Measurements from ENCODE around the gene PAX7. TPM values are rescaled to one million over a fixed set of nuclear protein-coding genes. Genes with fewer than 3 reads are reported as not detected.

PAX7 gene
- total and polyA plus RNA-seq, 11 donors: not detected

DNA sequence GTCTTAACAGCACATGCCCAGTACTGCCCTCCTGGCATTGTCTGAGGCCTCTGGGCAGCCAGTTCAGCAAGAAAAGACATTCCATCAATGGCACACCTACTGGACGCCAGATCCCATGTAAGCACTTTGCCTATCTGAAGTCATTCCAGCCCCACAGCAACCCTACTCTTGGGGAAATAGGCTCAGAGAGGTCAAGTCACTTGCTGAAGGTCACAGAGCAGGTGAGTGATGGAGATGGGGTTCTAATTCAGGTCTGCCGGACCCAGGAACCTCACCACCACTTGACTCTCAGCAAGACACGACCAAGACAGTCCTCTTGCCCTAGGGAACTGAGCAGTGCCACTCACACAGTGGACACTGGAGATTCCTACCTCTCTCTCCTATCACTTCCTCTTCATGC lies 79.4 kb downstream of the PAX7 start:
- TF ChIP-seq CTCF (IDR thresholded peaks at IDR 0.05): no peak
- TF ChIP-seq POLR2A (IDR thresholded peaks at IDR 0.05): no peak
- H3K4me3 ChIP-seq: no peak overlapping the region
- intact Hi-C loops (cut with DNase I): no loop called here
- 45 to 74% (median 64%) methylated on average over 3 of the region's 3 CpGs for WGBS, 4 donors
- no peaks in the 10 kb centered on the region for H3K9me3 ChIP-seq
- peaks cover 0 to 73% (median 20%) of the 10 kb centered on the region in 9 donors for H3K27me3 ChIP-seq
- DNase-seq (no peak), ATAC-seq (no peak)
- no peaks in the 10 kb centered on the region for H3K4me1 ChIP-seq
- H3K36me3 ChIP-seq: no peaks in the 10 kb centered on the region
- H3K27ac ChIP-seq: no peak overlapping the region

DNA sequence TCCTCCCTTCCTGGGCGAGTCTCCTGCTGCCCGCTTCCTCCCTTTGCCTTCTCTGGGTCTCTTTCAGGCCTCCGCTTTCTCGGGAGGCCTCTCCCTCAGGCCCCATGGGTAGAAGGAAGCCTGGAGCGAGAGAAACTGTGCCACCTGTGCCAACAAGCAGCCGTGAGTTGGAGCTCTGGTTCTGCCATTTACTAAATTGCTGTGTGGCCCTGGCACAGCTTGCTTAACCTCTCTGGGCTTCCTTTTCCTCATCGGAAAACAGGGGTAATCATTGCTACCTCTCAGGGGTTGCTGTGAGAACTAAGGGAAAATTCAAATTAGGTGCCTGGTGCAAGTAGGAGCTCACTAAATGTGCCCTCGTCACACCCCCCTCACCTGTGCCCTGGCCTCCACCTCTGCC lies 80.4 kb downstream of the PAX7 start:
- WGBS, 4 donors: 59 to 66% (median 63%) methylated on average over 8 of the region's 8 CpGs
- ATAC-seq (no peak), DNase-seq (no peak)
- Histone ChIP-seq H3K27me3 (peaks cover 7 to 73% (median 27%) of the 10 kb centered on the region in 9 donors), H3K36me3 (no peaks in the 10 kb centered on the region), H3K27ac (no peak overlapping the region), H3K9me3 (no peaks in the 10 kb centered on the region), H3K4me3 (no peak overlapping the region), H3K4me1 (no peaks in the 10 kb centered on the region)
- intact Hi-C loops (cut with DNase I): no loop called here
- TF ChIP-seq CTCF (IDR thresholded peaks at IDR 0.05) (no peak), POLR2A (IDR thresholded peaks at IDR 0.05) (no peak)

DNA sequence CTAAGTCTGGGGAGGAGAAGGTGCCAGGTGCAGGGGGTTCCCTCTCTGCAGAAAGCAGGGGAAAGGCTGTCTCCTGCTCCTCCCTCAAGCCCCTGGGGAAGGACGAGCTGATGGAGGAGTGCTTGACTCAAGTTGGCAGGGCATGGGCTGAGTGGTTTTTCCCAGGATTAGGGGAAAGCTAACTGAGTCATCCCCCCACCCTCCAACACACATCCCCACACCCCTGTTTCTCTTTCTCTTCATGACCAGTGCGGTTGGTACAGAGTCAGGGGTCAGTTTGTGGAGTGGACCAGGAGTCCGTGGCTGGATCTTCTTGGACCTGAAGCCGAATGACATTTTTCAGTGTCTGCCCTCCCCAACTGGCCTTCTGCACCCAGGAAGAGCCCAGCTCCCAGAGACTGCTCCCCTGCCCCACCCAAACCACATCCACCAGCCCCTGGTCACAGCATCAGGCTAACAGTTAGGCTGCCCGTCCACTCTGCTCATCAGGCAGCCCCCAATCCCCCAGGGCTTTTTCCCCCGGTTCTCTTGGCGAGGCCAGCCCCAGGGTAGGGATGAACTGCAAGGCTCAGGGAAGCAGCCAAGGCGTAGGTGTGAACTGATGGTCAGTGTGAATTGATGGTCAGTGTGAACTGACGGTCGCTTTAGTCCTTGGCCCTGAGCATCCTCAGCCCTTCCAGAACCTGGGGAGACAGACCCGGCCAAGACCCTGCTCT lies 81.0 kb downstream of the PAX7 start:
- no peak for ATAC-seq
- Histone ChIP-seq H3K36me3 (no peaks in the 10 kb centered on the region), H3K4me3 (no peak overlapping the region), H3K4me1 (peaks cover 0 to 2% (median 0%) of the 10 kb centered on the region in 12 donors), H3K27ac (no peak overlapping the region), H3K9me3 (no peaks in the 10 kb centered on the region), H3K27me3 (peaks cover 2 to 73% (median 34%) of the 10 kb centered on the region in 9 donors)
- intact Hi-C loops (cut with DNase I): no loop called here
- whole genome bisulfite sequencing, 4 donors: 72 to 76% (median 74%) methylated on average over 10 to 11 of the region's 11 CpGs
- TF ChIP-seq POLR2A (IDR thresholded peaks at IDR 0.05): no peak
- DNase-seq: no peak

DNA sequence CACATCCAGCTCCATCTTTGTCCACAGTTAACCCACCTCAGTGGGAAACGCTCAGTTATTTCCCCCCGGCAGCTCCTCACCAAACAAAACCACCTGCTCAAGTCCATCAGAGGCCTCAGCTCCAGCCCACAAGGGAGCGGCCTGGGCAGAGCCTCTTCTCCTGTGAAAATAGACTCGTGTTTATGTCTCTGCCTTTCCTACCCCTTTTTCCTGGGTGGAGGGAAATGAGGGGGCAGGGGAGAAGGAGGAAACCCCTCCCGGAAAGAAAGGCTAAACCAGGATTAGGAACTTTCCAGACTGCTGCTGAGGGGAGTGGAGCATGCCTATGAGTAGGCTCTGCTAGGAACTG lies 81.6 kb downstream of the PAX7 start:
- WGBS, 4 donors: 66 to 75% (median 67%) methylated on average over 5 of the region's 5 CpGs
- H3K36me3 ChIP-seq: no peaks in the 10 kb centered on the region
- no peak for TF ChIP-seq CTCF (IDR thresholded peaks at IDR 0.05)
- no peak for TF ChIP-seq POLR2A (IDR thresholded peaks at IDR 0.05)
- no peak overlapping the region for H3K27ac ChIP-seq
- no peak for DNase-seq
- H3K9me3 ChIP-seq: no peaks in the 10 kb centered on the region
- H3K27me3 ChIP-seq: peaks cover 2 to 73% (median 39%) of the 10 kb centered on the region in 9 donors
- peaks cover 0 to 7% (median 0%) of the 10 kb centered on the region in 12 donors for H3K4me1 ChIP-seq
- intact Hi-C loops (cut with DNase I): no loop called here
- H3K4me3 ChIP-seq: no peak overlapping the region
- no peak for ATAC-seq

Measured in heart left ventricle (tissue), 16 donors.